Panc1 (cell line): ENCODE data around the gene VTI1A. TPM values are rescaled to one million over a fixed set of nuclear protein-coding genes. Genes with fewer than 3 reads are reported as not detected.

ENCODE experiments used
- ATAC-seq: fragments of 200-7000 bp; cut with Tn5 transposase; 2 replicates; pipeline ENCODE4 v1.9.1; 2020; ENCODE audit warnings: mild to moderate bottlenecking, moderate library complexity
- BruUV-seq: library from RNA; stranded (reverse); fragments of 400-500 nt; replicated peaks from 2 replicates; lab custom pipeline; 2021; lab: Mats Ljungman, UMichigan
- CTCF ChIA-PET: fragments of 300-600 bp; sonication (Branson Sonifier 250); formaldehyde crosslinking; loops from one replicate; lab custom pipeline; 2022; ENCODE audit warnings: antibody characterized with exemption; lab: Charles Lee
- POLR2A ChIA-PET: fragments of 300-600 bp; sonication (Branson Sonifier 250); formaldehyde crosslinking; loops from one replicate; lab custom pipeline; 2022; ENCODE audit warnings: antibody characterized with exemption; lab: Charles Lee
- DNase-seq: peaks from one replicate; pipeline ENCODE4 v3.0.0-alpha.2; 2010; ENCODE audit warnings: low read depth, low spot score
- H3K27ac ChIP-seq: 2 replicates; pipeline ENCODE4 v1.5.1; 2011; ENCODE audit warnings: mild to moderate bottlenecking, low read length, inconsistent platforms
- H3K27me3 ChIP-seq: fragments of 200-500 bp; sonication (Bioruptor generic); 2 replicates; pipeline ENCODE4 v1.6.0; 2014; ENCODE audit warnings: low read length, inconsistent platforms; ENCODE audit not compliant: control insufficient read depth, insufficient read depth
- H3K36me3 ChIP-seq: fragments of 200-500 bp; sonication (Bioruptor generic); 2 replicates; pipeline ENCODE4 v1.5.1; 2014; ENCODE audit warnings: inconsistent platforms, mild to moderate bottlenecking, low read length, moderate library complexity; ENCODE audit not compliant: control insufficient read depth, insufficient read depth
- H3K4me1 ChIP-seq: 2 replicates; pipeline ENCODE4 v1.5.1; 2011; ENCODE audit warnings: inconsistent platforms, mild to moderate bottlenecking, low read length, moderate library complexity; ENCODE audit not compliant: control insufficient read depth, insufficient read depth
- H3K4me3 ChIP-seq, 2 experiments: 2 replicates each; pipeline ENCODE4 v1.5.1; 2011 to 2012; ENCODE audit warnings: low read depth in 2 of 2, low read length in 2 of 2, mild to moderate bottlenecking in 2 of 2, inconsistent platforms in 1 of 2, moderate library complexity in 1 of 2
- H3K9me3 ChIP-seq: fragments of 200-500 bp; sonication (Bioruptor generic); 2 replicates; pipeline ENCODE4 v1.5.1; 2014; ENCODE audit warnings: low read depth, mild to moderate bottlenecking, inconsistent platforms, low read length, moderate library complexity; ENCODE audit not compliant: control insufficient read depth, insufficient read depth
- CTCF ChIP-seq: fragments of 450-650 bp; IDR thresholded peaks from 2 replicates; pipeline ENCODE4 v1.5.1; 2017; ENCODE audit warnings: mild to moderate bottlenecking
- POLR2AphosphoS5 ChIP-seq: IDR thresholded peaks from 2 replicates; pipeline ENCODE4 v1.6.1; 2012; ENCODE audit warnings: mild to moderate bottlenecking, low read depth, low read length, moderate library complexity
- REST ChIP-seq, 2 experiments: IDR thresholded peaks; 2 replicates each; pipeline ENCODE4 v1.6.1; 2011 to 2012; ENCODE audit warnings: low read depth in 2 of 2, control low read depth in 1 of 2, low read length in 1 of 2, mild to moderate bottlenecking in 1 of 2, moderate library complexity in 1 of 2; ENCODE audit not compliant: insufficient read depth in 1 of 2
- SIN3A ChIP-seq: IDR thresholded peaks from 2 replicates; pipeline ENCODE4 v1.6.1; 2012; ENCODE audit warnings: low read depth, mild to moderate bottlenecking, low read length, moderate library complexity, borderline replicate concordance; ENCODE audit not compliant: insufficient read depth
- TCF7L2 ChIP-seq: IDR thresholded peaks from 2 replicates; pipeline ENCODE4 v1.6.1; 2011; ENCODE audit warnings: mild to moderate bottlenecking, low read depth, low read length, inconsistent platforms
- in situ Hi-C: cut with HindIII; loops from 2 replicates; pipeline ENCODE4 v1.10.0; 2016; ENCODE audit warnings: low sequenced_read_pairs, low pct_unique_long_range_greater_than_20kb
- intact Hi-C: fragments of 100-400 bp; cut with micrococcal nuclease; formaldehyde crosslinking; loops from one replicate; pipeline ENCODE4 v1.10.0; 2022; ENCODE audit not compliant: unreplicated experiment
- total RNA-seq: library from RNA; stranded (reverse); gene quantifications from one replicate; pipeline ENCODE4 v1.2.1, GENCODE V29; 2021; ENCODE audit not compliant: unreplicated experiment

Gene VTI1A
- total RNA-seq, 1 experiment from 2014 or later, result 36.3 TPM

- no peak overlapping the region for H3K27ac ChIP-seq
- H3K4me1 ChIP-seq, result peaks cover 3% of the 10 kb centered on the region
- in situ Hi-C loops, result no loop called here
- ChIA-PET POLR2A (no interaction called here), CTCF (no interaction called here)
- no TSS peak for BruUV-seq
- no peak overlapping the region for H3K4me3 ChIP-seq
- no peaks in the 10 kb centered on the region for H3K27me3 ChIP-seq
- no peaks in the 10 kb centered on the region for H3K9me3 ChIP-seq
- no peak for ATAC-seq
- no peak for DNase-seq
- TF ChIP-seq CTCF, result no peak
- TF ChIP-seq REST (IDR thresholded peaks at IDR 0.05; ENCODE audit: insufficient read depth in 1 of 2, low read depth in 2 of 2, low read length in 1 of 2), result no peak
- no peak for TF ChIP-seq SIN3A
- TF ChIP-seq TCF7L2, result no peak
- no peak for TF ChIP-seq POLR2AphosphoS5
- no peaks in the 10 kb centered on the region for H3K36me3 ChIP-seq
- intact Hi-C loops, result no loop called here
Measured at GRCh38 chr10:112509558-112510291, 62.7 kb downstream of the VTI1A start.

- Histone ChIP-seq H3K4me3 (no peak overlapping the region), H3K36me3 (no peaks in the 10 kb centered on the region), H3K9me3 (no peaks in the 10 kb centered on the region), H3K27me3 (no peaks in the 10 kb centered on the region), H3K27ac (no peak overlapping the region), H3K4me1 (peaks cover 3% of the 10 kb centered on the region)
- ChIA-PET POLR2A (no interaction called here), CTCF (no interaction called here)
- in situ Hi-C loops (no loop called here), intact Hi-C loops (no loop called here)
- ATAC-seq (no peak), DNase-seq (no peak)
- no peak for TF ChIP-seq POLR2AphosphoS5
- no peak for TF ChIP-seq CTCF
- TF ChIP-seq REST (IDR thresholded peaks at IDR 0.05; ENCODE audit: insufficient read depth in 1 of 2, low read depth in 2 of 2, low read length in 1 of 2), result no peak
- no peak for TF ChIP-seq SIN3A
- no peak for TF ChIP-seq TCF7L2
- BruUV-seq, result no TSS peak
Measured at GRCh38 chr10:112510384-112510783, 63.4 kb downstream of the VTI1A start.
